Fibroblast of lung (primary cell): ENCODE results near the gene TMEFF2. TPM values are rescaled to one million over a fixed set of nuclear protein-coding genes. Genes with fewer than 3 reads are reported as not detected.

ENCODE experiments used
- DNase-seq, 2 donors: peaks; one replicate each; pipeline versions ENCODE4 v3.0.0 to v3.0.0-alpha.2; 2010; ENCODE audit warnings: low read depth in 2 of 2
- H2AFZ ChIP-seq: 2 replicates; pipeline ENCODE4 v1.5.1; 2012; ENCODE audit warnings: low read length, control low read depth, inconsistent platforms
- H3K27ac ChIP-seq: 2 replicates; pipeline ENCODE4 v1.5.1; 2011; ENCODE audit warnings: low read length, control low read depth; ENCODE audit not compliant: insufficient read depth
- H3K27me3 ChIP-seq: 2 replicates; pipeline ENCODE4 v1.5.1; 2011; ENCODE audit warnings: mild to moderate bottlenecking, low read length; ENCODE audit not compliant: control insufficient read depth, insufficient read depth
- H3K36me3 ChIP-seq: 2 replicates; pipeline ENCODE4 v1.5.1; 2011; ENCODE audit warnings: low read length; ENCODE audit not compliant: control insufficient read depth, insufficient read depth
- H3K4me1 ChIP-seq: 2 replicates; pipeline ENCODE4 v1.5.1; 2011; ENCODE audit warnings: low read length; ENCODE audit not compliant: control insufficient read depth, insufficient read depth; ENCODE audit errors: extremely low read depth
- H3K4me2 ChIP-seq: 2 replicates; pipeline ENCODE4 v1.5.1; 2011; ENCODE audit warnings: low read length, control low read depth; ENCODE audit not compliant: insufficient read depth; ENCODE audit errors: extremely low read depth
- H3K4me3 ChIP-seq, 4 experiments: fragments of 200-600 bp in 1 of 4; sonication (generic) in 1 of 4; replicated peaks in 1 of 4; 2 replicates each; pipeline ENCODE4 v1.5.1; 2011 to 2016; ENCODE audit warnings: low read length in 4 of 4, low read depth in 3 of 4, mild to moderate bottlenecking in 3 of 4, control low read depth in 2 of 4, inconsistent platforms in 1 of 4, mixed read lengths in 1 of 4; ENCODE audit not compliant: insufficient read depth in 1 of 4; ENCODE audit errors: control extremely low read depth in 1 of 4
- H3K79me2 ChIP-seq: 2 replicates; pipeline ENCODE4 v1.5.1; 2012; ENCODE audit warnings: mild to moderate bottlenecking, low read length, inconsistent platforms; ENCODE audit not compliant: control insufficient read depth, insufficient read depth
- H3K9ac ChIP-seq: 2 replicates; pipeline ENCODE4 v1.5.1; 2011; ENCODE audit warnings: mild to moderate bottlenecking, low read length, control low read depth; ENCODE audit not compliant: insufficient read depth
- H3K9me3 ChIP-seq: 2 replicates; pipeline ENCODE4 v1.5.1; 2012; ENCODE audit warnings: low read depth, low read length; ENCODE audit not compliant: control insufficient read depth, insufficient read depth
- H4K20me1 ChIP-seq: 2 replicates; pipeline ENCODE4 v1.5.1; 2011; ENCODE audit warnings: low read length; ENCODE audit not compliant: control insufficient read depth, insufficient read depth; ENCODE audit errors: extremely low read depth
- EZH2 ChIP-seq: IDR thresholded peaks from 2 replicates; pipeline ENCODE4 v1.5.1; 2012; ENCODE audit warnings: low read length, control low read depth, mild to moderate bottlenecking; ENCODE audit errors: missing control alignments
- polyA plus RNA-seq, 2 donors: library from polyadenylated mRNA; depleted of rRNA in 1 of 2; stranded (reverse) in 1 of 2; unstranded in 1 of 2; fragments of >200 nt; gene quantifications; 2 replicates each; pipeline ENCODE4 v1.2.1, GENCODE V29; 2011 to 2012; ENCODE audit warnings: missing spikeins in 1 of 2
- total RNA-seq: library from RNA; depleted of rRNA; stranded (reverse); fragments of >200 nt; gene quantifications from 2 replicates; pipeline ENCODE4 v1.2.1, GENCODE V29; 2014
- TF ChIP-seq, protein P1 (sequence below), 2 donors: IDR thresholded peaks in 1 of 2; conservative IDR thresholded peaks in 1 of 2; 1 replicate in 1 of 2; 2 replicates in 1 of 2; pipeline ENCODE4 v1.5.1; 2011 to 2012; ENCODE audit warnings: low read length in 2 of 2, control low read depth in 1 of 2, inconsistent platforms in 1 of 2, low read depth in 1 of 2, mild to moderate bottlenecking in 1 of 2

Gene TMEFF2
- total and polyA plus RNA-seq, 2 donors (not counting 1 experiment from before 2014, with no cell fraction given) = 0.33 to 0.87 TPM

DNA sequence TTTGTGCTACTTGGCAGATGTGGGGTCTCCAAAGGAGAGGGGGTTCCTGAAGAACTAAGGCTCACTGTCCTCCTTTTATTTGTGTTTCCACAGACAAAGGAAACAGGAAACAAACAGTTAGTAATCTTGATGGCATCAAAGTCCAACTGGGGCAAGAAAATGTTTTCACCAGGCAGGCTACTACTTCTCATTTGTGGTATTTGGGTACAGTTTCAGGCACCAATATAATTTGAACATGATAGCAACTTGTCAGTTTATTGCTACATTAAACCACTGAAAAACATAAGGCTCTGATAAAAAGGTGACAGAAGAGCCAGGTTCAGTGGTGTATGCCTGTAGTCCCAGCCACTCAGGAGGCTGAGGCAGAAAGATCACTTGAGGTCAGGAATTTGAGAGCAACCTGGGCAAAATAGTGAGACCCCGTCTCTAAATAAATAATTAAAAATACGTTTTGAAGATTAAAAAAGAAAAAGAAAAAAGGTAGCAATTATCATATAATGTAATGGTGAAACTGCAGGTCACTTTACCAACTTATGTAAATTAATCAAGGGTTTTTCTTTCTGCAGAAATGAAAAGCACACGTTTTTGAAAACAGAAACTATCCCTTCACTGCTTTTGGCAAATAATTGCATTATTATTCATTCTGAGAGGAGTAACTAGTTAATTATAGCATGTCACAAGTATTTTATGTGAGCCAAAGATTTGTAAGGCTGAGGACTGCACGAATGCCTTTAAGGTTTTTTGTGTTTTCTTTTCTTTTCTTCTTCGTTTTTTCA lies 190.4 kb downstream of the TMEFF2 start:
- Histone ChIP-seq H2AFZ (no peak overlapping the region), H3K9ac (no peak overlapping the region), H3K79me2 (no peaks in the 10 kb centered on the region), H4K20me1 (no peaks in the 10 kb centered on the region), H3K4me2 (no peak overlapping the region), H3K27ac (no peak overlapping the region), H3K36me3 (no peaks in the 10 kb centered on the region), H3K4me3 (no peak overlapping the region), H3K4me1 (no peaks in the 10 kb centered on the region), H3K9me3 (no peaks in the 10 kb centered on the region), H3K27me3 (no peaks in the 10 kb centered on the region)
- TF ChIP-seq, protein P1, sequence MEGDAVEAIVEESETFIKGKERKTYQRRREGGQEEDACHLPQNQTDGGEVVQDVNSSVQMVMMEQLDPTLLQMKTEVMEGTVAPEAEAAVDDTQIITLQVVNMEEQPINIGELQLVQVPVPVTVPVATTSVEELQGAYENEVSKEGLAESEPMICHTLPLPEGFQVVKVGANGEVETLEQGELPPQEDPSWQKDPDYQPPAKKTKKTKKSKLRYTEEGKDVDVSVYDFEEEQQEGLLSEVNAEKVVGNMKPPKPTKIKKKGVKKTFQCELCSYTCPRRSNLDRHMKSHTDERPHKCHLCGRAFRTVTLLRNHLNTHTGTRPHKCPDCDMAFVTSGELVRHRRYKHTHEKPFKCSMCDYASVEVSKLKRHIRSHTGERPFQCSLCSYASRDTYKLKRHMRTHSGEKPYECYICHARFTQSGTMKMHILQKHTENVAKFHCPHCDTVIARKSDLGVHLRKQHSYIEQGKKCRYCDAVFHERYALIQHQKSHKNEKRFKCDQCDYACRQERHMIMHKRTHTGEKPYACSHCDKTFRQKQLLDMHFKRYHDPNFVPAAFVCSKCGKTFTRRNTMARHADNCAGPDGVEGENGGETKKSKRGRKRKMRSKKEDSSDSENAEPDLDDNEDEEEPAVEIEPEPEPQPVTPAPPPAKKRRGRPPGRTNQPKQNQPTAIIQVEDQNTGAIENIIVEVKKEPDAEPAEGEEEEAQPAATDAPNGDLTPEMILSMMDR (conservative IDR thresholded peaks at IDR 0.05 in 1 of 2, IDR thresholded peaks at IDR 0.05 in 1 of 2; ENCODE audit: low read depth in 1 of 2, low read length in 2 of 2) = no peak
- no peak for TF ChIP-seq EZH2
- DNase-seq = no peak

DNA sequence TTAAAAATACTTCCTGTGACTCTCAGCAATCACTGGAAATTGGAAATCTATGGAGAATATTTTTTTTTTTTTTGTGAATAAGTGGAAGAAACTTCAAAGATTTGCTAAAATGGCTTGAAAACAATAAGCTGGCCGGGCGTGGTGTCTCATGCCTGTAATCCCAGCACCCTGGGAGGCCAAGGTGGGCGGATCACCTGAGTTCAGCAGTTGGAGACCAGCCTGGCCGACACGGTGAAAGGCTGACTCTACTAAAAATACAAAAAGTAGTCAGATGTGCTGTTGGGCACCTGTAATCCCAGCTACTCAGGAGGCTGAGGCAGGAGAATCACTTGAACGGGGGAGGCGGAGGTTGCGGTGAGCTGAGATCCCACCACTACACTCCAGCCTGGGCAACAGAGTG lies 192.3 kb downstream of the TMEFF2 start:
- H3K79me2 ChIP-seq = no peaks in the 10 kb centered on the region
- H3K4me2 ChIP-seq = no peak overlapping the region
- no peak for TF ChIP-seq EZH2
- TF ChIP-seq, protein P1 (conservative IDR thresholded peaks at IDR 0.05 in 1 of 2, IDR thresholded peaks at IDR 0.05 in 1 of 2; ENCODE audit: low read depth in 1 of 2, low read length in 2 of 2) = no peak
- H3K9ac ChIP-seq = no peak overlapping the region
- no peaks in the 10 kb centered on the region for H4K20me1 ChIP-seq
- H3K4me3 ChIP-seq = no peak overlapping the region
- peak in 1 of 2 donors; percentile 12 for DNase-seq
- no peaks in the 10 kb centered on the region for H3K4me1 ChIP-seq
- no peaks in the 10 kb centered on the region for H3K36me3 ChIP-seq
- H3K27me3 ChIP-seq = no peaks in the 10 kb centered on the region
- no peak overlapping the region for H2AFZ ChIP-seq
- no peaks in the 10 kb centered on the region for H3K9me3 ChIP-seq
- no peak overlapping the region for H3K27ac ChIP-seq

DNA sequence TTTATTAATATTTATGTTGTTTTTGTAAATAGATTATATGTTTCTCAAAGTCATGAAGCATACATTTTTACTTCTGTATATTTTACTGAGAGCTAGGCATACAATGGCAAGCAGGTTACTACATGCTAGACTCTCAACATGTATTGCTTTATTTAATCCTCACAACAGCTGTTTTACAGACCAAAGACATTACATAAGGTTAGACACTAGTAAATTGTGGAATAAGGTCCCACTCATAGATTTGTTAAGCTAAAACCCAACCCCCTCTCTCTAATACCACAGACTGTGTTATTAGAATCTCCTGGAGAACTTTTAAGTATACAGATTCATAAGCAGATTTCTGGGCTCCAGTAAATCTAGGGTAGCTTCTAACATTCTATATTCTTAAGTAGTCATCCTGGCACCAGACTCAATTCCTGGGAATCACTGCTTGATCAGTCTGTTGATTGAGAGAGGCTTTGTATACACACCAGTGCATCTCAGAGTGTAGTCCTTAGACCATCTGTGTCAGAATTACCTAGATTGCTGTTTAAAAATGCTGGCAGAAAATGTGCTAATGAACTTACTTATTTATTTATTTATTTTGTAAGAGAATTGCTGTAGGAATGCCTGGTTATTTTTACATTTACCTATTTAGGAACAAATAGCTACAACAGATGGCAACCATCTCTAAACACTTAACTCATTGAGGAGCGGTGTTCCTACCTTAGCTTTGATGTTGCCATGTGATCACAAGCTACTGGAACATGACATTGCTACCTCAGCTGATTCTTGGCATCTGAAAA lies 194.3 kb downstream of the TMEFF2 start:
- no peak for DNase-seq
- no peak for TF ChIP-seq EZH2
- TF ChIP-seq, protein P1 (conservative IDR thresholded peaks at IDR 0.05 in 1 of 2, IDR thresholded peaks at IDR 0.05 in 1 of 2; ENCODE audit: low read depth in 1 of 2, low read length in 2 of 2) = no peak
- no peaks in the 10 kb centered on the region for H3K79me2 ChIP-seq
- no peak overlapping the region for H3K9ac ChIP-seq
- H3K27me3 ChIP-seq = no peaks in the 10 kb centered on the region
- no peaks in the 10 kb centered on the region for H3K9me3 ChIP-seq
- H3K4me2 ChIP-seq = no peak overlapping the region
- no peaks in the 10 kb centered on the region for H3K36me3 ChIP-seq
- no peaks in the 10 kb centered on the region for H4K20me1 ChIP-seq
- no peaks in the 10 kb centered on the region for H3K4me1 ChIP-seq
- H2AFZ ChIP-seq = no peak overlapping the region
- no peak overlapping the region for H3K27ac ChIP-seq
- H3K4me3 ChIP-seq = no peak overlapping the region
